Inflammatory macrophage treated with lipopolysaccharide for 4 hours (primary cell): ENCODE results near the gene ADAP1.
"Not testable (repeated sequence)": the region's sequence is repeated elsewhere in the genome, so short reads cannot be mapped to it uniquely, and the experiment has no call there.

Experiments used
- DNase-seq: peaks from one replicate; pipeline ENCODE4 v3.0.0-alpha.2; 2020

ADAP1 gene, protein sequence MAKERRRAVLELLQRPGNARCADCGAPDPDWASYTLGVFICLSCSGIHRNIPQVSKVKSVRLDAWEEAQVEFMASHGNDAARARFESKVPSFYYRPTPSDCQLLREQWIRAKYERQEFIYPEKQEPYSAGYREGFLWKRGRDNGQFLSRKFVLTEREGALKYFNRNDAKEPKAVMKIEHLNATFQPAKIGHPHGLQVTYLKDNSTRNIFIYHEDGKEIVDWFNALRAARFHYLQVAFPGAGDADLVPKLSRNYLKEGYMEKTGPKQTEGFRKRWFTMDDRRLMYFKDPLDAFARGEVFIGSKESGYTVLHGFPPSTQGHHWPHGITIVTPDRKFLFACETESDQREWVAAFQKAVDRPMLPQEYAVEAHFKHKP

GRCh38 chr7:954330-955238 is at the start of gene ADAP1:
Gene ADAP1 (minus strand): TSS chr7:954680. CDS start chr7:954477, 203 bp downstream.
- DNase-seq, result peak; percentile 78

DNA sequence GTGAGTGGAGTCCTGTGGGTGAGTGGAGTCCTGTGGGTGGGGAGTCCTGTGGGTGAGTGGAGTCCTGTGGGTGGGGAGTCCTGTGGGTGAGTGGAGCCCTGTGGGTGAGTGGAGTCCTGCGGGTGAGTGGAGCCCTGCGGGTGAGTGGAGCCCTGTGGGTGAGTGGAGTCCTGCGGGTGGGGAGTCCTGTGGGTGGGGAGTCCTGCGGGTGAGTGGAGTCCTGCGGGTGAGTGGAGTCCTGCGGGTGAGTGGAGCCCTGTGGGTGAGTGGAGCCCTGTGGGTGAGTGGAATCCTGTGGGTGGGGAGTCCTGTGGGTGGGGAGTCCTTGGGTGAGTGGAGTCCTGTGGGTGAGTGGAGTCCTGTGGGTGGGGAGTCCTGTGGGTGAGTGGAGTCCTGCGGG is 48.0 kb upstream of the ADAP1 start:
- not testable (repeated sequence) for DNase-seq

GRCh38 chr7:1002026-1002425 is 47.5 kb upstream of the ADAP1 start:
- not testable (repeated sequence) for DNase-seq

DNA sequence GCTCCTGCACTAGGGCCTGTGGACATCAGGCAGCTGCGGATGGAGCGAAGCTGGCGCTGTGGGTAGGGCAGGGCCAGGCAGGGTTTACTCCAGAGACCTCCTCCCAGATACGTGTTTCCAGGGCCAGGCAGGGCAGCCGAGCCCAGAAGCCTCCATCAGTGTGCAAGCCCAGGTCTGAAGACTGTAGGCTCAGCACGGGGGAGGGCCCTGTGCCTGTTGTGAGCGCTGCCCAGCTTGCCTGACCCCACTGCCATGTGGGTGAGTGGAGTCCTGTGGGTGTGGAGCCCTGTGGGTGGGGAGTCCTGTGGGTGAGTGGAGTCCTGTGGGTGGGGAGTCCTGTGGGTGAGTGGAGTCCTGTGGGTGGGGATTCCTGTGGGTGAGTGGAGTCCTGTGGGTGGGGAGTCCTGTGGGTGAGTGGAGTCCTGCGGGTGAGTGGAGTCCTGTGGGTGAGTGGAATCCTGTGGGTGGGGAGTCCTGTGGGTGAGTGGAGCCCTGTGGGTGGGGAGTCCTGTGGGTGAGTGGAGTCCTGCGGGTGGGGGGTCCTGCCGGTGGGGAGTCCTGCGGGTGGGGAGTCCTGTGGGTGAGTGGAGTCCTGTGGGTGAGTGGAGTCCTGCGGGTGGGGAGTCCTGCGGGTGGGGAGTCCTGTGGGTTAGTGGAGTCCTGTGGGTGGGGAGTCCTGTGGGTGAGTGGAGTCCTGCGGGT is 46.7 kb upstream of the ADAP1 start:
- DNase-seq, result not testable (repeated sequence)

DNA sequence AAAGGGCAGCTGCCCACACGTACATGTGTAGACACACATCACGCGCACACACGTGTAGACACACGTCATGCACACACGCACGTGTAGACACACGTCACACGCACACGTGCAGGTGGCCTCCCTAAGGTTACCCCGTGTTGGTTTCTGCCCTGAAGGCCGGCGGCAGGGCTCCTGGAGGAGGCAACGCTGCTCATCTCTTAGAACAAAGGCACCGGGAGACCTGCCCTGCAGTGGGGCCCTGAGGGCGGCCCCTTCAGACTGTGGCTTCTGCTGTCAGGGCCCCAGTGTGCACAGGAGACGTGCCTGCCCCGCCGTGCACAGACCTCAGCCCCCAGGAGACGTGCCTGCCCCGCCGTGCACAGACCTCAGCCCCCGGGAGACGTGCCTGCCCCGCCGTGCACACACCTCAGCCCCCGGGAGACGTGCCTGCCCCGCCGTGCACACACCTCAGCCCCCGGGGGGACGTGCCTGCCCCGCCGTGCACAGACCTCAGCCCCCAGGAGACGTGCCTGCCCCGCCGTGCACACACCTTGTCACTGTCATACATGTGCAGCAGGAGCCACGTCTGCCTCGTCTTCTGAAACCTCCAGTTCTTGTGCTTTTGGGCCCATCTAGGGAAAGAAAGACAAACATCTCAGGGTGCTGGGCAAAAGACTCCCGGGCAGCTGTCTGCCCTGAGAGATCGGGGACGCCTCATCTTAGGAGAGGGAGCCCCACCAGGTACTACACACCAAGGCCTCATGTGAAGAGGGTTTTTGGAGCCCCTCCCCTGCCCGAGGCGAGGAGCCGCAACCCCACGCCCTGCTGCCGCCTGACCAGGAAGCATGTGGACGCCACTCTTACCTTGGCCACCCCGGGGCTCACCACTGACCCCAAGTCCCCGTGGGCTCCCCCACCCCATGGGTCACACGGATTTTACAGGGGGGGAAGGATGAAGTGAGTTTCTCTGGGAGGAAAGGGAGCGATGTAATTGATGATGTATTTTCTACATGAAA is 45.8 kb upstream of the ADAP1 start:
- DNase-seq, result no peak

- DNase-seq, result no peak
These were observed 44.8 kb upstream of the ADAP1 start for GRCh38 chr7:999149-999879.

- DNase-seq, result no peak
These were observed 43.2 kb upstream of the ADAP1 start for GRCh38 chr7:997404-998395.

- peak; percentile 34 for DNase-seq
These were observed 41.8 kb upstream of the ADAP1 start for GRCh38 chr7:996079-996872.

DNA sequence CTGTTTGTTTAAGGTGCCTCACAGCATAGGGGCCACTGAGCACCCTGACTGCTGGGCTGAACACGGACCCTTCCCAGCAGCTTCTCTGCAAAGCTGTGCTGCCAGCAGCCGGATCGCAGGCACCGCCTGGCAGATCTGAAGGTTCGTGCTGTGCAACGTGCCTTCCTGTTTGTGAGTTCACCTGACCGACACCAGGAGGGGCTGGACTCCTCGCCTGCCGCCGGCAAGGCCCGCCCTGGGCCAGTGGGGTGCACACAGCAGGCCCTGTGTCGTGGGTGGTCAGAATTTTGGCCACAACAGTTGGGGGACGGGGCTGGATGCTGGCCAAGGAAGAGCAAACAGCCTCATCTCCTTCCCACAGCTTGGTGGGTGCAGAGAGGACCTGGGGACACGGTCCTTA is 41.1 kb upstream of the ADAP1 start:
- DNase-seq, result no peak

DNA sequence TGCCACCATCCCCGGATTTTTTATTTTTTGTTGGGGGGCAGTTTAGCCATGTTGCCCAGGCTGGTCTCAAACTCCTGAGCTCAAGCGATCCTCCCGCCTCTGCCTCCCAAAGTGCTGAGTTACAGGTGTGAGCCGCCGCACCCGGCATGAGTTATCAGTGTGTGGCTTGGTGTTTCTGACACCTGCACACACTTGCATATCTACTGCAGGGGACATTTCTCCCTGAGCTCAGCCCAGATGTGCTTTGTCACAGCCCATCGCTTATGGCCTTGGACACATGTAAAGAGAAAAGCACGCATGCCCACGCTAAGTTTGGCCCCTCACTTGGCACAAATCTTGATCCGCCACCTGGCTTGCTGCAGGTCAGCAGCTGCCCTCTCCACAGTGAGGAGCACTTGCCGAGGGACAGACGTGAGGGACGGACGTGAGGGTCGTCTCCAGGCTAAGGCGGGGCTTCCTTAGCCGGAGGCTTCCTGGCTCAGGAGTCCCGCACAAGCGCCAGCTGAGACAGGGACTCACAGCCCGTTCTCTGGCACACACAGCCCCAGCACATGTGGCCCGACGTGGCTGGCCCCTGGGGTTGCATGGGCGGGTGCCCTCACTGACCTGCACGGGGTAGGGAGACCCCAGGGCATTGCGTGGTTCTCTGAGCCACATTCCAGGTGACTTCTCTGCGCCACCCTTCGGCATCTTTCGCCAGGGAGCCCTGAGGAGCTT is 40.3 kb upstream of the ADAP1 start:
- no peak for DNase-seq

DNA sequence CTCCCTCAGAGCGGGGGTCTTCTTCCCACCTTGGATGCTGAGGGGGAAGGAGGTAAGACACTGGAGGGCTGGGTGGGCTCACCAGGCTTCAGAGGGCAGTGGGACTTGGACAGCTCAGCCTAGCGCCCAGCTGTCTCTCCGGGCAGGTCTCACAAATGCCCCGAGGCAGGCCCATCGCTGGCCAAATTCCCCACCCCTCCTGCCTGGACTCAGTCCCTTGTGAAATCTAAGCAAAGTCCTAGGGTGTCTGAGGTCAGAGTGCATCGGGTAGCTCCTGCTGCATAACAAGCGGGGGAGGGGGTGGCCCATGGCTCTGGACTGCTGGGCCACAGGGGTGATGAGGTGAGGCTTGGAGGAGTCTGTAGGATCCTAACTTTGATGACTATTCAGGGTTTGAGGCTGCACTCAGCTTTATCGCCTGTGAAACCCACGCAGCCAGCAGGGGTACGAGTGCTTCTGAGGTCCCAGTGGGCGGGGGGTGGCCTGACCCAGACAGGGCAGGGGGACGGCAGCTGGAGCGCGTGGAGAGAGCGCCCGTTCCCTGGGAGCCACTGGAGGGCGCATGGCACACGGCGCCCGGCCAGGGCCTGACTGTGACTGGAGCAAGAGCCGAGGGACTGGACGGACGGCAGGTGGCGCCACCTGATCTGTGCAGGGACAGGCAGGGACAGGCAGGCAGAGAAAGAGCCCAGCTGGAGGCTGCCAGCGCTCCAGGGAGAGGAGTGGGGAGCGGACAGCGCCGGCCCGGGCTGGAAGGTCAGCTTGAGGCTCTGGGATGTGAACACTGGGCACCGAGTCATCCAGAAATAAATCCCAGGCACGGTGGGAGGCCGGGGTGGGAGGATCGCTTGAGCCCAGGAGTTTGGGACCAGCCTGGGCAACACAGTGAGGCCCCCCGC is 38.5 kb upstream of the ADAP1 start:
- DNase-seq, result peak; percentile 92

DNA sequence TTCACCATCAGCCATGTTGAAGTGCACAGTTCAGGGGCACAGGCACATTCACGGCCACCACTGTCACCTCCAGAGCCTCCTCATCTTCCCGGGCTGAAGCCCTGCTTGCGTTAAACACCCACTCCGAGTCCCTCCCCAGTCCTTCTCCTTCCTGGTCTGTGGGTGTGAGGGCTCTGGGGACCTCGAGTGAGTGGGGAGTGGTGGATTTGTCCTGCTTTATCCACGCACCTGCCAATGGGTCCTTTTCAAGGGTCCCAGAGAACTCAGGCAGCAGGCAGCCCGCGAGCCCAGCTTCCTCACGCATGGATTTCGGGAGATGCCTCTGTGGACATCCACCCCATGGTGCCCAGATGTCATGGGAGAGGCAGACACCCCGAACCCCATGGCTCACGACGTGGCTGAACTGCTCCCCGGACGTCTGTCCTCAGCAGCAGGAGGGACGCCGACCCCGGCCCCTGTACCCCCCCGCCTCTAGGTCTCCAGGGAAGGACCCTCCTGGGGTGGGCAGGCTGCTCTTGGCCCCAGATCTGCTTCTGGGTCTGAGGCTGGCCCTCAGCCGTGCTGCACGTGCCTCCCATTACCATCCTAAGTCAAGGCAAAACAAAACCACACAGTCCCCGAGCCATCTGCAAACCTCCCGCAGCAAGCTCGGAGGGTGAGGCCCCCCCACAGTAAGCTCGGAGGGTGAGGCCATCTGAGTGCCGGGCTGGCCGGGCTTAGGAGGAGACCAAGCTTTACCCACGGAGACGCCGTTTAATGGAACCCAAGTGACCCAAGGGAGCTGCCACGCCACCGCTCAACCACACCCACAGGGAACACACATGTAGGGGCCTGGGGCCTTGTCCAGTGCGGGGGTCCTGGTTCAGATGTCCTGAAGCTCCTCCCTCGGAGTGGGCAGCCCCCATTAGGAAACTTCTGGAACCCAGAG is 37.5 kb upstream of the ADAP1 start:
- no peak for DNase-seq

DNA sequence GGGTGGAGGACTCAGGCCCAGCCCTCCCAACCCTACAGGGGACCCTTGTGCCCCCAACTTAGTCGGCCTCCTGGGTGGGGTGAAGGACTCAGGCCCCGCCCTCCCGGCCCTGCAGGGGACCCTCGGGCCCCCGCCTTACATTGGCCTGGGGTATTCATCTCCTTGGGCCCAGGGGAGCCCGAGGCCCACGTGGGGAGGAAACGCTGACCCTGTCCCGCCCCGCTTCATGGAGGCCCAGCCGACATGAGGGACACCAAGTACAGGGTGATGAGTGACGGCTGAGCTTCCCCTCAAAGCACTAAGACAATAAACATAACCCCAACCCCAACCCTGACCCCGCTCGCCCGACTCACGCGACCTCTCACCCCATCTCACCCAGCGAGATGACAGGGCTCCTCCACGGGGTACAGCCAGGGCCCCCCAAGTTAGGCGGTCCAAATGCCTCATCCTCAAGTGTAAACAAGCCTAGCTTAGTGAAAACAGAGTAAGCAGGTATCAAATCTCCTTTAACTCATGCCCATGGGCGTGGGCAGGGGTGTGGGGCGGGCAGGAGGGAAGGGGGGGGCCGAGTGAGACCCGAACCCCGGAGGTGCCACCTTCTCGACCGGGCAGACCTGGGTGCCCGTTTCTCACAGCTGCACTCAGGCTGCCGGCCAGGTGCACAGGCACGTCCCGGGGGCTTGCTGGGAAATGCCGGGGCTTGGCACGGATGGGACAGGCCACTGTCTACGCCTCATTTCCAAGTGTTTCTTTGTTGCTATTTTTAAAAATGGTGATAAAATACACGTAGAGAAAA is 36.7 kb upstream of the ADAP1 start:
- DNase-seq, result no peak

DNA sequence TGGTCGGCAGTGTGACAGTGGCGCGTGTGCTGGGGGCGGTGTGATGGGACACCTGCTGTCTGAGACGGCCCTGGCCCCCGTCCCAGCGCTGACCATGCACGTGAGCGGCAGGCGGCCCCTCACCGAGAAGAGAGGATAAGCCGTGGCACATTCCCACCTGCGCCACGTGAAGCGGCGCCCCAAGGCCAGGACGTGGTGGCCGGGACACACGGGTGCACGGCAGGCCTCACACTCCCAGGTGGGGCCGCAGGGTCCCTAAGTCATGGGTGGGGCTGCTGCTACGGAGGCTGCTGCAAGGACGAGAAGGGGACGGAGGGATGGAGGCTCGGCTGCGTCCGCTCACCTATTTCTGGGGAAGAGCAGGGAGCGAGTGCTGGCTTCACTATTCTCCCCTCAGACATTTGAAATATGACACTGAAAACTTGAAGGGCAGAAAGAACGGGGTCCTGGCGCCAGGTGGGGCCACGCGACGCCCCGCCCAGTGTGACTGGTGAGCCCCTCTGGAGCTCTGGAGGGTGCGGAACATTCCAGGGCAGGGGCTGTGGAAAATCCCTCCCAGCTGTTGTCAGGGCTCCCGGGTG is 36.0 kb upstream of the ADAP1 start:
- no peak for DNase-seq

DNA sequence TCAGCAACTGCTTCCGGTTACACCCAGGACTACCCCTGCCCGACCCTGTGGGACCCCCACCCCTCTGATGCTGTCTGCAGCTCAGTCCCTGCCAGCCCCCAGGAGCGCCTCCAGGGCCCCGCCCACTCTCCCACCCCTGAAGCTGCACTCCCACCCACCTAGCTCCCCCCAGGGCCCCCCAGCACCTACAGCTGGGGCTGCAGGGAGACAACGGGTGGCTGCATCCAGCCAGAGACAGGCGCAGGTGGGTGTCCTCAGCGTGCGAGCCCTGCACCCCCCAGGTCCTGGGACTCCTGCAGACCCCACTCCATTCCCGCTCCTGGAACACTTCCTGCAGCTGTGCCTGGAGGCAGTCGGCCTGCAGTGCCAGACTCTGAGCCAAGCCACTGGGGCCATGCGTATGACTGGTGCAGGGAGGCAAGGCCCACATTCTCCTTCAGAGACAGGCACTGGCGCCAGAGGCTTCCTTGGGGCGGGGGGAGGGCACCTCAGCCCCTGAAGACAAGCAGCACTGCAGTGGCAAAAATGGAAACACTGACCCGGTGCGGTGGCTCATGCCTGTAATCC is 34.6 kb upstream of the ADAP1 start:
- no peak for DNase-seq
